CD4-positive, alpha-beta T cell treated with Interleukin-21 for 1 hour (primary cell): ENCODE measurements around the gene MACF1.
A peak's percentile ranks its signal among the peaks of the same experiment; 100 is the strongest.
"Not testable (repeated sequence)": the region's sequence is repeated elsewhere in the genome, so short reads cannot be mapped to it uniquely, and the experiment has no call there.

Experiments used
- DNase-seq: peaks from one replicate; pipeline ENCODE4 v3.0.0-alpha.2; 2020

MACF1 gene

GRCh38 chr1:39498096-39498710 lies 293.7 kb downstream of the MACF1 start:
- DNase-seq, result not testable (repeated sequence)

GRCh38 chr1:39498821-39499220 lies 294.3 kb downstream of the MACF1 start:
- DNase-seq, result not testable (repeated sequence)

- no peak for DNase-seq
These were observed 295.2 kb downstream of the MACF1 start for GRCh38 chr1:39499668-39500067.

- DNase-seq, result no peak
These were observed 296.4 kb downstream of the MACF1 start for GRCh38 chr1:39500862-39501389.

GRCh38 chr1:39501666-39502065 lies 297.2 kb downstream of the MACF1 start:
- no peak for DNase-seq

GRCh38 chr1:39504436-39504835 lies 299.9 kb downstream of the MACF1 start:
- not testable (repeated sequence) for DNase-seq

- no peak for DNase-seq
These were observed 300.8 kb downstream of the MACF1 start for GRCh38 chr1:39505289-39505688.

GRCh38 chr1:39507230-39507928 lies 302.9 kb downstream of the MACF1 start:
- DNase-seq, result no peak

GRCh38 chr1:39508266-39508665 lies 303.8 kb downstream of the MACF1 start:
- no peak for DNase-seq

- no peak for DNase-seq
These were observed 304.4 kb downstream of the MACF1 start for GRCh38 chr1:39508857-39509305.

GRCh38 chr1:39509360-39510009 lies 305.0 kb downstream of the MACF1 start:
- peak; percentile 26 for DNase-seq

- DNase-seq, result not testable (repeated sequence)
These were observed 306.2 kb downstream of the MACF1 start for GRCh38 chr1:39510570-39511186.

GRCh38 chr1:39511477-39511876 lies 307.0 kb downstream of the MACF1 start:
- DNase-seq, result not testable (repeated sequence)

GRCh38 chr1:39512234-39512847 lies 307.8 kb downstream of the MACF1 start:
- not testable (repeated sequence) for DNase-seq

- DNase-seq, result not testable (repeated sequence)
These were observed 310.2 kb downstream of the MACF1 start for GRCh38 chr1:39514710-39515124.

GRCh38 chr1:39515131-39516086 lies 310.9 kb downstream of the MACF1 start:
- DNase-seq, result not testable (repeated sequence)

- not testable (repeated sequence) for DNase-seq
These were observed 312.3 kb downstream of the MACF1 start for GRCh38 chr1:39516841-39517240.

GRCh38 chr1:39517936-39518335 lies 313.4 kb downstream of the MACF1 start:
- DNase-seq, result not testable (repeated sequence)

- DNase-seq, result not testable (repeated sequence)
These were observed 314.9 kb downstream of the MACF1 start for GRCh38 chr1:39519376-39519775.

- DNase-seq, result not testable (repeated sequence)
These were observed 317.7 kb downstream of the MACF1 start for GRCh38 chr1:39522221-39522620.
